GM12878 (cell line): ENCODE results near the gene R3HDM2. TPM values are rescaled to one million over a fixed set of nuclear protein-coding genes. Genes with fewer than 3 reads are reported as not detected.

ENCODE experiments used
- ATF7 ChIP-seq: fragments of 450-650 bp; IDR thresholded peaks from 2 replicates; pipeline ENCODE4 v1.6.1; 2016; ENCODE audit warnings: low read depth, mild to moderate bottlenecking
- CBX3 ChIP-seq: fragments of 200-600 bp; sonication (generic); IDR thresholded peaks from 2 replicates; pipeline ENCODE4 v1.6.1; 2016; ENCODE audit warnings: low read depth, borderline replicate concordance
- CHD2 ChIP-seq: IDR thresholded peaks from 2 replicates; pipeline ENCODE4 v1.6.1; 2011; ENCODE audit warnings: low read depth, low read length, improper control_type of control experiment, borderline replicate concordance
- HCFC1 ChIP-seq: fragments of 150-350 bp; IDR thresholded peaks from 2 replicates; pipeline ENCODE4 v1.6.1; 2014; ENCODE audit warnings: low read length
- IKZF1 ChIP-seq: fragments of 450-650 bp; conservative IDR thresholded peaks from 2 replicates; pipeline ENCODE4 v1.6.1; 2017; ENCODE audit warnings: antibody characterized with exemption, mild to moderate bottlenecking
- MEF2A ChIP-seq: IDR thresholded peaks from 2 replicates; pipeline ENCODE4 v1.6.1; 2011; ENCODE audit warnings: low read depth, mild to moderate bottlenecking, low read length, moderate library complexity; ENCODE audit not compliant: insufficient read depth
- MEF2B ChIP-seq: fragments of 450-650 bp; IDR thresholded peaks from 2 replicates; pipeline ENCODE4 v1.6.1; 2018; ENCODE audit warnings: mild to moderate bottlenecking, moderate library complexity; ENCODE audit not compliant: partially characterized antibody, poor library complexity, severe bottlenecking
- NFYA ChIP-seq: IDR thresholded peaks from 2 replicates; pipeline ENCODE4 v1.6.1; 2011; ENCODE audit warnings: low read depth, mild to moderate bottlenecking, low read length, improper control_type of control experiment, borderline replicate concordance
- NFYB ChIP-seq: IDR thresholded peaks from 2 replicates; pipeline ENCODE4 v1.6.1; 2011; ENCODE audit warnings: low read depth, mild to moderate bottlenecking, low read length, improper control_type of control experiment, moderate library complexity; ENCODE audit not compliant: insufficient read depth
- NRF1 ChIP-seq: conservative IDR thresholded peaks from 2 replicates; pipeline ENCODE4 v1.6.1; 2011; ENCODE audit warnings: mild to moderate bottlenecking, low read depth, low read length, improper control_type of control experiment
- POLR2A ChIP-seq: IDR thresholded peaks from 2 replicates; pipeline ENCODE4 v1.6.1; 2011; ENCODE audit warnings: low read depth, mild to moderate bottlenecking, low read length
- RAD51 ChIP-seq: fragments of 450-650 bp; IDR thresholded peaks from 2 replicates; pipeline ENCODE4 v1.6.1; 2016; ENCODE audit warnings: moderate library complexity, mild to moderate bottlenecking, inconsistent platforms
- RBBP5 ChIP-seq: fragments of 200-600 bp; sonication (generic); conservative IDR thresholded peaks from 2 replicates; pipeline ENCODE4 v1.6.1; 2016
- SIX5 ChIP-seq: IDR thresholded peaks from 2 replicates; pipeline ENCODE4 v1.6.1; 2011; ENCODE audit warnings: mild to moderate bottlenecking, low read depth, low read length, moderate library complexity; ENCODE audit not compliant: severe bottlenecking
- SP1 ChIP-seq: IDR thresholded peaks from one replicate; pipeline ENCODE4 v1.6.1; 2011; ENCODE audit warnings: low read depth, low read length
- YBX1 ChIP-seq: fragments of 450-650 bp; IDR thresholded peaks from 2 replicates; pipeline ENCODE4 v1.6.1; 2016; ENCODE audit warnings: antibody characterized with exemption
- ZNF207 ChIP-seq: fragments of 450-650 bp; IDR thresholded peaks from 2 replicates; pipeline ENCODE4 v1.6.1; 2014; ENCODE audit warnings: antibody characterized with exemption, mild to moderate bottlenecking, borderline replicate concordance
- ZNF622 ChIP-seq: fragments of 450-650 bp; IDR thresholded peaks from 2 replicates; pipeline ENCODE4 v1.6.1; 2017; ENCODE audit warnings: mild to moderate bottlenecking, inconsistent platforms
- polyA plus RNA-seq, 11 experiments: library from polyadenylated mRNA; depleted of rRNA in 4 of 11; unstranded in 6 of 11; stranded (reverse) in 5 of 11; fragments of >200 nt; fragmentation: Nextera tagmentation in 4 of 11; fragmentation: Illumina TruSeq in 1 of 11; extraction: Ambion mirVana in 4 of 11; extraction: Trizol in 1 of 11; gene quantifications; 1 replicate in 1 of 11; 2 replicates in 10 of 11; pipeline versions ENCODE4 v1.2.1 to v1.2.3, GENCODE V29; 2011 to 2016; ENCODE audit warnings: inconsistent platforms in 2 of 11, missing spikeins in 2 of 11, low read depth in 1 of 11
- total RNA-seq, 4 experiments: library from RNA; depleted of rRNA in 3 of 4; stranded (reverse); fragments of >200 nt in 3 of 4; fragmentation: Illumina TruSeq in 1 of 4; extraction: Trizol in 1 of 4; gene quantifications; 2 replicates each; pipeline versions ENCODE4 v1.2.1 to v1.2.3, GENCODE V29; 2013 to 2021
- TF ChIP-seq, protein P1 (sequence below): fragments of 450-650 bp; formaldehyde crosslinking; IDR thresholded peaks from 2 replicates; pipeline ENCODE4 v1.5.0; 2022; ENCODE audit warnings: mild to moderate bottlenecking, missing genetic modification characterization
- TF ChIP-seq, protein P2 (sequence below): fragments of 450-650 bp; IDR thresholded peaks from 2 replicates; pipeline ENCODE4 v1.6.1; 2016; ENCODE audit warnings: mild to moderate bottlenecking
- TF ChIP-seq, protein P3 (sequence below): IDR thresholded peaks from 2 replicates; pipeline ENCODE4 v1.6.1; 2012; ENCODE audit warnings: low read depth, low read length, improper control_type of control experiment
- TF ChIP-seq, protein P4 (sequence below): IDR thresholded peaks from 2 replicates; pipeline ENCODE4 v1.6.1; 2012; ENCODE audit warnings: mild to moderate bottlenecking, low read depth, low read length

R3HDM2 gene
- total and polyA plus RNA-seq, 10 of the 15 experiments (the other 5 are each of a cell fraction or from before 2014, with no cell fraction given): 4.6 to 26.1 (median 11.2) TPM

DNA sequence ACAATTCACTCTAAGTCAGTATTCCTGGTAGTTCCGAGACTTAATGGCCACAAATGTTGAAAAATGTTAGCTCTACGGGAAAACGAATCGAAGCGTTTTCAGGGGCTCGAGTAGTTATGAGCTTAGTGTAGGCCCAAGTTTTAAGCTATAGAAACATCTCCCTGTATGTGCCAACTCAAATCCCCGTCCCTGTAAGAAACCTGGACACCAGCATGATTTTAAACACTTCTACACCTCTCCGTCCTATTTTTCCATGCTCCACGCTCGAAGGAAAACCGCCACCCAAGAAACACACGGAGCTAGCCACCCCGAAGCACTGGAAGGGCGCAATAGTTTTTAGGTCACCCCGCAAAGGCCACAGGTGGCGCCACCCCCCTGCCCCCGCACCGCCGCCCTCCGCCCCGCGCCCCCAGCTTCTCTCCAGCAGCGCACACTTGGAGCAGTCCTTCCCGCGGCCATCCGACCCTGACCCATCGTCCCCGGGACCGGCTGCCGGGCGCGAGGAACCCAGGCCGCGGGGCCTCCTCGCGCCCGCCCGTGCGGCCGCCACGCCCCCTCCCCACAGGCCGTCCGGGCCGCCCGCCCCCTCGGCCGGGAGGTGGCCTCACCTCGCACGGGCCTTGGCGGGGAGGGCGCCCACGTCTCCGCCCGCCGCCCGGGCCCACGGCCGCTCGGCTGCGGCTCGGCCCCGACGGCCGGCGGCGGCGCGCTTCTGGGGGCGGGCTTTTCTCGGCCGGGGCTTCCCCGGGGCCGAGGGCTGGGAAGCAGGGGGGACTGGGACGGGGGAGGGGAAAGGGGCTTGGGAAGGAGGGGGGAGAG is 522 bp downstream of the R3HDM2 start (continued):
- TF ChIP-seq SP1 (no peak), CHD2 (no peak), IKZF1 (peak; percentile 4), ZNF622 (no peak), YBX1 (no peak), CBX3 (no peak), MEF2A (0 out of 2 replicates have a peak, but pooled peaks have one; percentile 7), HCFC1 (no peak), MEF2B (no peak), RBBP5 (no peak), ATF7 (no peak), NFYA (no peak), RAD51 (no peak), NFYB (no peak), SIX5 (no peak), ZNF207 (no peak), POLR2A (peak; percentile 73; the same call in 1 of the 2 replicates), NRF1 (no peak)
- TF ChIP-seq, protein P1, sequence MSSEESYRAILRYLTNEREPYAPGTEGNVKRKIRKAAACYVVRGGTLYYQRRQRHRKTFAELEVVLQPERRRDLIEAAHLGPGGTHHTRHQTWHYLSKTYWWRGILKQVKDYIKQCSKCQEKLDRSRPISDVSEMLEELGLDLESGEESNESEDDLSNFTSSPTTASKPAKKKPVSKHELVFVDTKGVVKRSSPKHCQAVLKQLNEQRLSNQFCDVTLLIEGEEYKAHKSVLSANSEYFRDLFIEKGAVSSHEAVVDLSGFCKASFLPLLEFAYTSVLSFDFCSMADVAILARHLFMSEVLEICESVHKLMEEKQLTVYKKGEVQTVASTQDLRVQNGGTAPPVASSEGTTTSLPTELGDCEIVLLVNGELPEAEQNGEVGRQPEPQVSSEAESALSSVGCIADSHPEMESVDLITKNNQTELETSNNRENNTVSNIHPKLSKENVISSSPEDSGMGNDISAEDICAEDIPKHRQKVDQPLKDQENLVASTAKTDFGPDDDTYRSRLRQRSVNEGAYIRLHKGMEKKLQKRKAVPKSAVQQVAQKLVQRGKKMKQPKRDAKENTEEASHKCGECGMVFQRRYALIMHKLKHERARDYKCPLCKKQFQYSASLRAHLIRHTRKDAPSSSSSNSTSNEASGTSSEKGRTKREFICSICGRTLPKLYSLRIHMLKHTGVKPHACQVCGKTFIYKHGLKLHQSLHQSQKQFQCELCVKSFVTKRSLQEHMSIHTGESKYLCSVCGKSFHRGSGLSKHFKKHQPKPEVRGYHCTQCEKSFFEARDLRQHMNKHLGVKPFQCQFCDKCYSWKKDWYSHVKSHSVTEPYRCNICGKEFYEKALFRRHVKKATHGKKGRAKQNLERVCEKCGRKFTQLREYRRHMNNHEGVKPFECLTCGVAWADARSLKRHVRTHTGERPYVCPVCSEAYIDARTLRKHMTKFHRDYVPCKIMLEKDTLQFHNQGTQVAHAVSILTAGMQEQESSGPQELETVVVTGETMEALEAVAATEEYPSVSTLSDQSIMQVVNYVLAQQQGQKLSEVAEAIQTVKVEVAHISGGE (CRISPR knock-in tag): no peak
- TF ChIP-seq, protein P2, sequence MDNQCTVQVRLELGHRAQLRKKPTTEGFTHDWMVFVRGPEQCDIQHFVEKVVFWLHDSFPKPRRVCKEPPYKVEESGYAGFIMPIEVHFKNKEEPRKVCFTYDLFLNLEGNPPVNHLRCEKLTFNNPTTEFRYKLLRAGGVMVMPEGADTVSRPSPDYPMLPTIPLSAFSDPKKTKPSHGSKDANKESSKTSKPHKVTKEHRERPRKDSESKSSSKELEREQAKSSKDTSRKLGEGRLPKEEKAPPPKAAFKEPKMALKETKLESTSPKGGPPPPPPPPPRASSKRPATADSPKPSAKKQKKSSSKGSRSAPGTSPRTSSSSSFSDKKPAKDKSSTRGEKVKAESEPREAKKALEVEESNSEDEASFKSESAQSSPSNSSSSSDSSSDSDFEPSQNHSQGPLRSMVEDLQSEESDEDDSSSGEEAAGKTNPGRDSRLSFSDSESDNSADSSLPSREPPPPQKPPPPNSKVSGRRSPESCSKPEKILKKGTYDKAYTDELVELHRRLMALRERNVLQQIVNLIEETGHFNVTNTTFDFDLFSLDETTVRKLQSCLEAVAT: no peak
- TF ChIP-seq, protein P3, sequence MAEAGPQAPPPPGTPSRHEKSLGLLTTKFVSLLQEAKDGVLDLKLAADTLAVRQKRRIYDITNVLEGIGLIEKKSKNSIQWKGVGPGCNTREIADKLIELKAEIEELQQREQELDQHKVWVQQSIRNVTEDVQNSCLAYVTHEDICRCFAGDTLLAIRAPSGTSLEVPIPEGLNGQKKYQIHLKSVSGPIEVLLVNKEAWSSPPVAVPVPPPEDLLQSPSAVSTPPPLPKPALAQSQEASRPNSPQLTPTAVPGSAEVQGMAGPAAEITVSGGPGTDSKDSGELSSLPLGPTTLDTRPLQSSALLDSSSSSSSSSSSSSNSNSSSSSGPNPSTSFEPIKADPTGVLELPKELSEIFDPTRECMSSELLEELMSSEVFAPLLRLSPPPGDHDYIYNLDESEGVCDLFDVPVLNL: no peak
- TF ChIP-seq, protein P4, sequence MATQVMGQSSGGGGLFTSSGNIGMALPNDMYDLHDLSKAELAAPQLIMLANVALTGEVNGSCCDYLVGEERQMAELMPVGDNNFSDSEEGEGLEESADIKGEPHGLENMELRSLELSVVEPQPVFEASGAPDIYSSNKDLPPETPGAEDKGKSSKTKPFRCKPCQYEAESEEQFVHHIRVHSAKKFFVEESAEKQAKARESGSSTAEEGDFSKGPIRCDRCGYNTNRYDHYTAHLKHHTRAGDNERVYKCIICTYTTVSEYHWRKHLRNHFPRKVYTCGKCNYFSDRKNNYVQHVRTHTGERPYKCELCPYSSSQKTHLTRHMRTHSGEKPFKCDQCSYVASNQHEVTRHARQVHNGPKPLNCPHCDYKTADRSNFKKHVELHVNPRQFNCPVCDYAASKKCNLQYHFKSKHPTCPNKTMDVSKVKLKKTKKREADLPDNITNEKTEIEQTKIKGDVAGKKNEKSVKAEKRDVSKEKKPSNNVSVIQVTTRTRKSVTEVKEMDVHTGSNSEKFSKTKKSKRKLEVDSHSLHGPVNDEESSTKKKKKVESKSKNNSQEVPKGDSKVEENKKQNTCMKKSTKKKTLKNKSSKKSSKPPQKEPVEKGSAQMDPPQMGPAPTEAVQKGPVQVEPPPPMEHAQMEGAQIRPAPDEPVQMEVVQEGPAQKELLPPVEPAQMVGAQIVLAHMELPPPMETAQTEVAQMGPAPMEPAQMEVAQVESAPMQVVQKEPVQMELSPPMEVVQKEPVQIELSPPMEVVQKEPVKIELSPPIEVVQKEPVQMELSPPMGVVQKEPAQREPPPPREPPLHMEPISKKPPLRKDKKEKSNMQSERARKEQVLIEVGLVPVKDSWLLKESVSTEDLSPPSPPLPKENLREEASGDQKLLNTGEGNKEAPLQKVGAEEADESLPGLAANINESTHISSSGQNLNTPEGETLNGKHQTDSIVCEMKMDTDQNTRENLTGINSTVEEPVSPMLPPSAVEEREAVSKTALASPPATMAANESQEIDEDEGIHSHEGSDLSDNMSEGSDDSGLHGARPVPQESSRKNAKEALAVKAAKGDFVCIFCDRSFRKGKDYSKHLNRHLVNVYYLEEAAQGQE: no peak
